ENCODE results near the gene VCP.
A peak's percentile ranks its signal among the peaks of the same experiment; 100 is the strongest.

Gene VCP

DNA sequence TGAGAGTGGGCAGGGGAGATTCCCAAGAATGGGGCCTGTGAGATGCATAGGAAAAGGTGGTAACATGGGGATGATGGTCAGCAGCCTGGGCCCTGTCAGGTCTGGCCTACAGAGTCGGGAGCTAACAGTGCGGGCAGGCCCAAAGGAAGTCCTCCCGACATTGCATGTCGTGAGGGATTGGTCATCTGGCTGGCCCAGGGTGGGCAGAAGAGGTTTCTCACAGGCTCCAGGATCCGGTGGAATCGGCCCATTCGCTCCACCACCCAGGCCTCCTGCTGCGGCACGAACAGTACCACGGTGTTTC, 30.0 kb upstream of the VCP start:
- no peak for TF ChIP-seq ZFX (IDR thresholded peaks at IDR 0.05; ENCODE audit: borderline replicate concordance)
- TF ChIP-seq, protein P1, sequence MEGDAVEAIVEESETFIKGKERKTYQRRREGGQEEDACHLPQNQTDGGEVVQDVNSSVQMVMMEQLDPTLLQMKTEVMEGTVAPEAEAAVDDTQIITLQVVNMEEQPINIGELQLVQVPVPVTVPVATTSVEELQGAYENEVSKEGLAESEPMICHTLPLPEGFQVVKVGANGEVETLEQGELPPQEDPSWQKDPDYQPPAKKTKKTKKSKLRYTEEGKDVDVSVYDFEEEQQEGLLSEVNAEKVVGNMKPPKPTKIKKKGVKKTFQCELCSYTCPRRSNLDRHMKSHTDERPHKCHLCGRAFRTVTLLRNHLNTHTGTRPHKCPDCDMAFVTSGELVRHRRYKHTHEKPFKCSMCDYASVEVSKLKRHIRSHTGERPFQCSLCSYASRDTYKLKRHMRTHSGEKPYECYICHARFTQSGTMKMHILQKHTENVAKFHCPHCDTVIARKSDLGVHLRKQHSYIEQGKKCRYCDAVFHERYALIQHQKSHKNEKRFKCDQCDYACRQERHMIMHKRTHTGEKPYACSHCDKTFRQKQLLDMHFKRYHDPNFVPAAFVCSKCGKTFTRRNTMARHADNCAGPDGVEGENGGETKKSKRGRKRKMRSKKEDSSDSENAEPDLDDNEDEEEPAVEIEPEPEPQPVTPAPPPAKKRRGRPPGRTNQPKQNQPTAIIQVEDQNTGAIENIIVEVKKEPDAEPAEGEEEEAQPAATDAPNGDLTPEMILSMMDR (IDR thresholded peaks at IDR 0.05): no peak
- H3K27ac ChIP-seq: peak overlapping the region; percentile 76

- TF ChIP-seq, protein P1 (IDR thresholded peaks at IDR 0.05): no peak
- TF ChIP-seq ZFX (IDR thresholded peaks at IDR 0.05; ENCODE audit: borderline replicate concordance): no peak
Observed at GRCh38 chr9:35097573-35097972, 25.1 kb upstream of the VCP start.

GRCh38 chr9:35096035-35096849, 23.8 kb upstream of the VCP start, which contains the start of gene PIGO:
Gene PIGO, minus strand, starts transcription at chr9:35096591. Its CDS starts 1,026 bp downstream, at chr9:35095565.
- H3K27ac ChIP-seq: peak within 1 kb of the TSS; percentile 95
- TF ChIP-seq, protein P1 (IDR thresholded peaks at IDR 0.05): peak; percentile 97
- no peak for TF ChIP-seq ZFX (IDR thresholded peaks at IDR 0.05; ENCODE audit: borderline replicate concordance)

More at GRCh38 chr9:35097573-35097972, 25.1 kb upstream of the VCP start:
- H3K27ac ChIP-seq: 0 out of 2 replicates have a peak overlapping the region, but pooled peaks have one; percentile 95

- no peak overlapping the region for H3K27ac ChIP-seq
- TF ChIP-seq, protein P1 (IDR thresholded peaks at IDR 0.05): no peak
- no peak for TF ChIP-seq ZFX (IDR thresholded peaks at IDR 0.05; ENCODE audit: borderline replicate concordance)
Observed at GRCh38 chr9:35091536-35091935, 19.1 kb upstream of the VCP start.

- TF ChIP-seq ZFX (IDR thresholded peaks at IDR 0.05; ENCODE audit: borderline replicate concordance): no peak
- TF ChIP-seq, protein P1 (IDR thresholded peaks at IDR 0.05): no peak
- H3K27ac ChIP-seq: no peak overlapping the region
Observed at GRCh38 chr9:35089434-35089833, 17.0 kb upstream of the VCP start.

DNA sequence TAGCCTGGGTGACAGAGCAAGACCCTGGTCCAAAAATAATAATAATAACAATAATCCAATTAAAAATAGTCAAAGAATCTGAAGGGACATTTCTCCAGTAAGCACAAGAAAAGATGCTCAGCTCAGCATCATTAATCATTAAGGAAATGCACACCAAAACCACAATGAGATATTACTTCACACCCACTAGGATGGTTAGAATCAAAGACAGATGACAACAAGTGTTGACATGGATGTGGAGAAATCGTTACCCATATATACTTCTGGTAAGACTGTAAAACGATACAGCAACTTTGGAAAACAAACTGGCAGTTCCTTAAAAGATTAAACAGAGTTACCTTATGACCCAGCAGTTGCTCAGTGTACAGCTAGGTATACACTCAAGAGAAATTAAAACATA, 12.7 kb upstream of the VCP start:
- no peak for TF ChIP-seq ZFX (IDR thresholded peaks at IDR 0.05; ENCODE audit: borderline replicate concordance)
- TF ChIP-seq, protein P1 (IDR thresholded peaks at IDR 0.05): no peak
- no peak overlapping the region for H3K27ac ChIP-seq
